COLO668 (cell line): ENCODE data around the gene HSD17B2.
"Not testable (repeated sequence)": the region's sequence is repeated elsewhere in the genome, so short reads cannot be mapped to it uniquely, and the experiment has no call there.

Experiments
- DNase-seq: peaks from one replicate; lab custom pipeline; 2025; ENCODE audit not compliant: unreplicated experiment; lab: John Stamatoyannopoulos, UW

HSD17B2 gene

DNA sequence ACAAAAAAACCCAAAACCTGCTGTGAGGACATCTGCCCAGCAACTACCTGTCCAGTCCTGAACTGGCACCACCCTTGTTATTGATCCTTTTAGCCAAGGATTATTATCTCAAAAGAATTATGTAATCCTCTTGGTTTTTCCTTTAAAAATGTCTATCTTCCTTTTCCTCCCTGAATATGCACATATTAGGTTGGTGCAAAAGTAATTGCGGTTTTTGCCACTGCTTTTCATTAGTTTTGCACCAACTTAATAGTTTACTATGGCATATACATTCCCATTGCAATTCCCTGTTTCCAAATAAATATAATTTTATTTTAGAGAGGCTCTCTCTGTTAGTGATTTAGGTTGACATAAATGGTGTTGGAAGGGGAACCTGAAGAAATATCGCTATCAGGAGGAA is 83.7 kb downstream of the HSD17B2 start:
- no peak for DNase-seq

GRCh38 chr16:82119405-82119804 is 84.4 kb downstream of the HSD17B2 start:
- DNase-seq, result no peak

DNA sequence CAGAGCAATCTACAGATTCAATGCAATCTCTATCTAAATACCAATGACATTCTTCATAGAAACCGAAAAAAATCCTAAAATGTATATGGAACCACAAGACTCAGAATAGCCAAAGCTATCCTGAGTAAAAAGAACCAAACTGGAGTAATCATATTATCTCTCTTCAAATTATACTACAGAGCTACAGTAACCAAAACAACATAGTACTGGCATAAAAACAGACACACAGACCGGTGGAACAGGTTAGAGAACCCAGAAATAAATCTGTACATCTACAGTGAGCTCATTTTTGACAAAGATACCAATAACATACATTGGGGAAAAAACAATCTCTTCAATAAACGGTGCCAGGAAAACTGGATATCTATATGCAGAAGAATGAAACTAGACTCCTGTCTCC is 89.6 kb downstream of the HSD17B2 start:
- DNase-seq, result no peak

- no peak for DNase-seq
Measured at GRCh38 chr16:82129881-82130280, 94.8 kb downstream of the HSD17B2 start.

GRCh38 chr16:82133798-82134197 is 98.7 kb downstream of the HSD17B2 start:
- DNase-seq, result no peak

DNA sequence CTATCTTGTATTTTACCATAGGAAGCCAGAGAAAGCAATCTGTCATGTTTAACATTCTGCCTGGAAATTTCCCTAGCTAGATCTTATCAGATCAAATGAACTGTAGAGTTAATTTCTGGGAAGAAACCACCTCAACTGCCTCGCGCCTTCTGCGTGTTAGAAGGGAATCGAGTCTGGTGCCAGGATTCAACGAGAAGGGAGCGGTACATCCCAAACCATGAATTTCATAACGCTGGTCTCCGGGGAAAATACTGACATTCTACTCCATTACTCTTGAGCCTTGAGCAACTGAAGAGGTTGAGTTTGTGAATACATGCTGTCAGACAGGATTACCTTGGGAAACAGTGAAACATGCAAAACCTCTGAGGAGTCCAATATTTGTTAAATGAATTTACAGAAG is 99.8 kb downstream of the HSD17B2 start:
- DNase-seq, result no peak

- no peak for DNase-seq
Measured at GRCh38 chr16:82135844-82136243, 100.8 kb downstream of the HSD17B2 start.

DNA sequence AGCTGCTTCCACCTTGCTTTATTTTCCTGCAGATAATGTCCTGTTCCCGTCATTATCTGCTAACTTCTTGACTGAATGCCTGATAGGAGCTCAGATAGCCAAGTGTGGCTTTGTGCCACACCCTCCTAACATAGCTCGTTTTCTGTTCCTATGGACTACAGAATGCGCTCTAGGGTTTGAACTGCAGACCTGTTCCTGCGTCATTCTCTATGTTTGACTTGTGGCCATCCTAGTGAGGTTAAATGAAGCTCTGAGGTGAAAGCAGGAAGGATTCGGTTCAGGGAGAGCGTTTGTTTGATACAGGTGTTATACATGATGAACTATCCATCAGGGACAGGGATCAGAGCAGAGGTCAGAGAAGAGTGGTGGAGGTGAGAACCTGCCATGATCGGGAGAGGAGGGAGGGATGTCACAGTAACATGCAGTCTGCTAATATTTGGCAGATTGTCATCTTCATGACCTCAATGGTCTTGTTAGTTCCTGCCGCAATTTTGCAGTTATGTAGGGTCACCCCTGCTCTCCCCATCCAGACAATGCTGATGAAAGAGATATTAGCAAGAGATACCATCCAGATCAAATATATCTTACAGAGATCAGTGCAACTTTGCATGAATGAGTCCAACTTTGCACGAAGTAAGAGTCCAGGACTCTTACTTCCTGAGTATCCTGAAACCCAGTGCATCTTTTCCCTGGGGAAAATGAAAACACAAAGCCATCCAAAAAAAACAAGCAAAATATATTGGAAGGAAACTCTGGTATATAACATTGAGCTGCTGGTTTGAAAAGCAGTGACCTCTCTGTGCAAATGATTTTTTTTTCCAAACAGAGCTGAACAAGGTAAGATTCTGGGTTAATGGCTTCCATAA is 102.1 kb downstream of the HSD17B2 start:
- no peak for DNase-seq

- DNase-seq, result no peak
Measured at GRCh38 chr16:82137822-82138167, 102.7 kb downstream of the HSD17B2 start.

DNA sequence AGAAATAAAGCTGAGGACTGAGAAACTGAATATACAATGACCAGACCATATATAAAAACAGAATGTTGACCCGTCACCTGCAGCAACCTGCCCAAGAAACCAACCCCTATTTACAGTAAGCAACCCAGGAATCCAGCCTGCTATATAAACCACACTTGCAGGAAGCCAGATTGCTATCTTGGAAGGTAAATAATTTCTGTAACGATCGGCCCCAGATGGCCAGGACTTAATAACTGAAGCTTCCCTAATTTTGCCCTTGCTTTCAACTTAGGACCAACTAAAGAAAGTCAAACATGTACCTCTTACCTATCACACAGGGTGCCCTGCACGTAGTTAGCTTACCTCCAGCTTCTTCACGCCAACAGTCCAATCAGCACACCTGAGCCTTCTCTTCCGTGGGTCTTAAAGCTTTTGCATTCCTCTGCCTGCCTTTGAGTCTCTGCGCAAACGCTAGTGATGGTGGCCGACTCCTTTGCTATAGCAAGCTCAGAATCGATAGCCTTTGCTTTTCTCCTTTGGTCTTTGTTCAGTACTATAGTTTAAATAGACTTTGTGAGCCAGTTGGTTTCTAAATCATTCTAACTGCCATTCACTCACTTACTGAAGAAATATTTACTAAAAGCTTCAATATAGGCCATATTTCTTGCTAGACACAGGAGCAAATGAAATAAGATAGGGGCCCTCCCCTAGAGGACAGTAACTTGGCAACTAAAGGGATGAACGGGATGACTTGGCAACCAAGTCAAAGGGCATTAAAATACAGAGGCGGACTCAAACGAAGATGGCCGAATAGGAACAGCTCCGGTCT is 103.6 kb downstream of the HSD17B2 start:
- no peak for DNase-seq

DNA sequence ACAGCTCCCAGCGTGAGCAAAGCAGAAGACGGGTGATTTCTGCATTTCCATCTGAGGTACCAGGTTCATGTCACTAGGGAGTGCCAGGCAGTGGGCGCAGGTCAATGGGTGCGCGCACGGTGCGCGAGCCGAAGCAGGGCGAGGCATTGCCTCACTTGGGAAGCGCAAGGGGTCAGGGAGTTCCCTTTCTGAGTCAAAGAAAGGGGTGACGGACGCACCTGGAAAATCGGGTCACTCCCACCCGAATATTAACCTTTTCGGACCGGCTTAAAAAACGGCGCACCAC is 104.2 kb downstream of the HSD17B2 start:
- DNase-seq, result not testable (repeated sequence)

DNA sequence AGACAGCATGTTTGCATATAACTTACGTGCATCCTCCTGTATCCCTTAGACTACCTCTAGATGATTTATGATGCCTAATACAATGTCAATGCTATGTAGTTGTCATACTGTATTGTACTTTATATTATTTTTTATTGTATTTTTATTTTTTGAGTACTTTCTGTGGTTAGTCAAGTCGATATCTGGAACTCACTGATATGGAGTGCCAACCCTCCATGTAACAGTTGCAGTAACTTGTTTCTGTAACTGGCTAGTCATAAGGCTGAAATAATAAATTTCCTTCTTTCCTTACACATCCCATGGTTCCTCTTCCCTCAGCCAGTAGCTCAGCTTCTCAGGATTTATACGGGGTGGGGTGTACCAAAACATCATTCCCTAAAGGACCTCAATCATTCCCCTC is 111.5 kb downstream of the HSD17B2 start:
- DNase-seq, result no peak

DNA sequence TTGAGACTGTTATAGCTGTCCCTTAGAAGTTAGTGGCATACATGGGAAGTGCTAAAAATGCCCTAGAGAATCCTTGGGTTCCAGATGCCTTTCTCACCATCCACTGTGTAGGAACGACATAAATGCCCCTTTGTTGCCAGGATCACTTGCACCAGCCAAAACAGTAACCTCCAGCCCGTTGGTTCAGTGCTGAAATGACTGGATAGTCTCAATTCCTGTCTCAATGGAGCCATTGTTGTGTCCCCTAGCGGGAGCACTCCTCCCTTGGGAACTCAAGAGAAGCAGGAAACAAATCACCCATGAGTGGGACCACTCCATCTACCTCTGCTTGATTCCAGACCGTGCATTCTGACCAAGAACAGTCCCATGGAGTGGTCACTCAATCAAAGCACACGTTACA is 111.9 kb downstream of the HSD17B2 start:
- DNase-seq, result no peak

GRCh38 chr16:82147546-82147945 is 112.5 kb downstream of the HSD17B2 start:
- no peak for DNase-seq
